HG02973 (cell line): ENCODE results near the gene ATG4A.
A peak's percentile ranks its signal among the peaks of the same experiment; 100 is the strongest.

Experiments used
- ATAC-seq: cut with Tn5 transposase; IDR thresholded peaks from one replicate; pipeline ENCODE4 v1.9.1; 2021; ENCODE audit warnings: moderate library complexity; ENCODE audit not compliant: unreplicated experiment

The ATG4A gene

DNA sequence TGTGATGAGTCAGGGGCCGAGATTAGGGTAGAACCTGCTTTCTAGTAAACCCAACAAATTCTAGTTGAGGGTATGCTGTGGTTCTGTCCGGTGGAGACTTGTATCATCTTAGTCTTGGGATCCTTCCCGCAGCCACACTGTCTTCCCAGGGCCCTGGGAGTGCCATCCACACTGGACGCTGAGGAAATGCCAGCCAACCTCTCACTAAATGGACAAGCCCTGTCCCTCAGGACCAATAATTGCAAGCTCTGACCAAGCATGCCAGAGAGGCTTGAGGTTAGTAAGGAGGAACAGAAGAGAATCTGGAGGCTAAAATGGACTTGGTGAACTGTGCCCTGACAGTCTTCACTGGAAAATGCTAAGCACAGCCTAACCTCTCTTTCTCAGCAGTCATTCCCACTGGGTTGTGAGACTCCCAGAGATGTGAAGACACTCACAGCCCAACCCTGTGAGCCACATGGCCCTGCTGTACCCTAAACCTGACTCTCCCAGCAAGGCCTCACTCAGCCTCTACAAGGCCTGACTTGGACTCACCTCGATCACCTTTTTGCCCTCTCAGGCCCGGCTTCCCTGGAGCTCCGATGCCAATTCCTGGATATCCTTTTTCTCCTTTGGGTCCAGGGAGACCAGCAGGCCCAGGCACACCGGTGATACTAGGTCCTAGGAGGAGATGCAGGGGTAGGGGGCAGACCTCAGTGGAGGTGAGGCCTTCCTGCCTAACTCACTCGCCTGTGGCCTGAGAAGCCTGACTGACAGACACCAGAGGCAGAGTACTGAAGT lies 77.6 kb downstream of the ATG4A start:
- ATAC-seq, result no peak

DNA sequence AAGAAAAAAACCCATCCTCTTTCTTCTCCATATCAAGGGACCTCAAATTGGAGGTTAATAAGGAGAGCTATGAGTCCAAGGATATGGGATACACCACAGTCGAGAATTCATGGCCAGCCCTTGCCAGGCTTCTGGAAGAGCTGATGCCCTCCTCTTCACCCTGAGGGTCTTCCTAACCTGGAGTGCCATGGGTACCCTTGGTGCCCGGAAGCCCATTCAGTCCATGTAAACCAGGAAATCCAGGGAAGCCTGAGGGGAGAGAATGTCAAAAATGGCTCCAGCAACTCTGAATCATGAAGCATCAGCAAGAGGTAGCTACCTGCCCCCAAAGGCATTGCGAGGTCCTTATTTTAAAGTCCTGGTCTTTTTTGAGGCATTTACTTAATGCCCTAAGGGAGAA lies 78.2 kb downstream of the ATG4A start:
- no peak for ATAC-seq

DNA sequence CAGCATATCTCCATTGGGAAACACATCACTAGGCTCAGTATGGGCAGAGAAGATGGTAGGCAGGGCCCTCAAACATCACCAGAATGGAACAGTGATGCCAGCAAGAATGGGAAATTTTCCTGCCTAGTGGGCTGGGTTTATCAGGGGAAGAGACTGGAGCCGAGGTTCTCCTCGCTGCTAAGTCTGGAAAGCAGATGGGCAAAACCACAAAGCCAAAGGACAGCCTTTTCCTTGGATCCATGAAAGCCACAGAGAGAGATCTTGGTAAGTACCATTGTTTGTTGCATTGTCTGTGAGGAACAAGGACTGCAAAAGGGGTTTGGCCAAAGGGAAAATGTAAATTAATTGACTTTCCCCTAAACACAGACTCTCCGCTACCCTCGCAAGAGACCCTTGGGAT lies 80.1 kb downstream of the ATG4A start:
- ATAC-seq, result no peak

- ATAC-seq, result no peak
Measured at GRCh38 chrX:108173874-108174273, 82.3 kb downstream of the ATG4A start.

DNA sequence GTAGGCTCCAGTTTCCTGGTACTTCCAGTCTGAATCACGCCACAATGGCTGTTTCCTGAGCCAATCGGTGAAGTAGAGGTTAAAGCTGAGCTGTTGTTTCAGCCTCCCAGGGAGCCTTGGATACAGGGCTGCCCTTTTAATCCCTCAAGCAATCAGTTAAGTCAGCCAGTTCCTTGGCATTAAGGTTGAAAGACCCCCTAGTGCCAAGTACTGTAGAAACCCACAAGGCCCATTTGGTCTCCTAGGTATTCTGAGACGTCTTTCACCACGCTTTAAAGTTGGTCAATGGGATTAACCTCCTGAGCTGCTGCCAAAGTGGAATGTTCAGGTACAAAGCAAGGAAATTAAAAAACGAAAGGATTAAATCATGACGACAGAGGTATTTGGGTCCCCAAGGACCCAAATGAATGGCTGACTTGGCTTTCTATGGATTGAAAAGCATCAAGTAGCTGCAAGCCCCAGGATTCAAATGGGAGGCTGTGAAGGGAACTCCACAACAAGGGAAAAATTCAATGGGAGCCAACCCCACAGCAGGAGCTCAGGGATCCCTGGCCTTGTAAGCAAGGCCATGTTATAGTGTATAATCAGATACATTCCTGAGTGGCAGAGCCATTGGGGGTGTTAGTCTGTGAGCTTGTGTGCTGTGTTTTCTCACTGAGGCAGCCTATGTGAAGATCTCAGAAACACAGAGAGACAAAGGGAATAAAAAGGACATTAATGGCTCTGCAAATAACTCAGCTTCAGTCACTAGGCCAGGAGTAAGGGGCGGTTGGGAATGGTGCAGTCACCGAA lies 86.0 kb downstream of the ATG4A start:
- ATAC-seq, result no peak

DNA sequence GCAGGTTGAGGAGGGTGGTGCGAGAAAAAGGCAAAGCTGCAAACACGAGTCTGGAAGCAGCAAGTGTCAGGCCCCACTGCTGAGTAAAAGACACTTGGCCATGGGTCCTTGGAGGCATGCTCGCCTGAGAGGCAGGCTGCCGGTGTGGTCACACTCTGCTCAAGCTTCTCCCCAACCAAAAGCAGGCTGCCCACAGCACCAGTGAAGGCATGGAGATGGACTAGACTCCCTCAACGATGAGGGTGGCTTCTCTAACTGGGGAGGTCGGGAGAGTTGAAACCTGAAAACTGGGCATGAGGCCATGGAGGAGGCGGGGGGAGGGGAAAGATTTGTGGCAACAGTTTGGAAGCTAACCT lies 86.5 kb downstream of the ATG4A start:
- no peak for ATAC-seq

GRCh38 chrX:108186811-108187210 lies 95.2 kb downstream of the ATG4A start:
- ATAC-seq, result no peak

- no peak for ATAC-seq
Measured at GRCh38 chrX:108198420-108198819, 106.8 kb downstream of the ATG4A start.

GRCh38 chrX:108199041-108199440 lies 107.5 kb downstream of the ATG4A start:
- ATAC-seq, result no peak

- ATAC-seq, result peak; percentile 62
Measured at GRCh38 chrX:108199691-108200090, 108.1 kb downstream of the ATG4A start.

- no peak for ATAC-seq
Measured at GRCh38 chrX:108203540-108203939, 112.0 kb downstream of the ATG4A start.
